H1 (cell line): ENCODE results near the gene MLC1. TPM values are rescaled to one million over a fixed set of nuclear protein-coding genes. Genes with fewer than 3 reads are reported as not detected.

Experiments
- CTCF ChIA-PET: fragments of 300-600 bp; sonication (Branson Sonifier 250); formaldehyde crosslinking; loops from one replicate; lab custom pipeline; 2021; ENCODE audit not compliant: partially characterized antibody; lab: Charles Lee
- POLR2A ChIA-PET: fragments of 300-600 bp; sonication (Branson Sonifier 250); formaldehyde crosslinking; loops from one replicate; lab custom pipeline; 2021; ENCODE audit warnings: inconsistent platforms; ENCODE audit not compliant: partially characterized antibody; lab: Charles Lee
- DNase-seq, 2 experiments: peaks; one replicate each; pipeline versions ENCODE4 v3.0.0 to v3.0.0-alpha.2; 2010 to 2022; ENCODE audit warnings: low spot score in 2 of 2, low read depth in 1 of 2, mixed read lengths in 1 of 2
- FAIRE-seq: peaks from 2 replicates; lab custom pipeline; 2011; peaks lifted over from hg19 to GRCh38; lab: Jason Lieb, UNC
- H2AFZ ChIP-seq: 2 replicates; pipeline ENCODE4 v1.8.1; 2012; ENCODE audit warnings: low read length, inconsistent platforms
- H2AK5ac ChIP-seq: 2 replicates; pipeline ENCODE4 v1.6.1; 2013; ENCODE audit warnings: low read depth, low read length
- H2BK120ac ChIP-seq: replicated peaks from 2 replicates; pipeline ENCODE3; 2013; ENCODE audit warnings: low read depth, low read length, inconsistent platforms
- H2BK12ac ChIP-seq: 2 replicates; pipeline ENCODE4 v1.6.1; 2013; ENCODE audit warnings: low read depth, low read length
- H2BK15ac ChIP-seq: 2 replicates; pipeline ENCODE4 v1.6.1; 2013; ENCODE audit warnings: low read length
- H2BK20ac ChIP-seq: 2 replicates; pipeline ENCODE4 v1.6.1; 2013; ENCODE audit warnings: low read length
- H2BK5ac ChIP-seq: 2 replicates; pipeline ENCODE4 v1.6.1; 2013; ENCODE audit warnings: low read depth, low read length
- H3K14ac ChIP-seq: 2 replicates; pipeline ENCODE4 v1.6.1; 2013; ENCODE audit warnings: inconsistent platforms; ENCODE audit not compliant: insufficient read length
- H3K18ac ChIP-seq: 2 replicates; pipeline ENCODE4 v1.6.1; 2013; ENCODE audit warnings: low read length; ENCODE audit errors: extremely low read depth
- H3K23ac ChIP-seq: 2 replicates; pipeline ENCODE4 v1.6.1; 2013; ENCODE audit warnings: inconsistent platforms; ENCODE audit not compliant: insufficient read length
- H3K23me2 ChIP-seq: 2 replicates; pipeline ENCODE4 v1.6.1; 2013; ENCODE audit warnings: low read depth, low read length
- H3K27ac ChIP-seq: 2 replicates; pipeline ENCODE4 v1.6.1; 2011; ENCODE audit warnings: low read depth, low read length, inconsistent platforms
- H3K27me3 ChIP-seq, 4 experiments: replicated peaks in 1 of 4; 1 replicate in 1 of 4; 2 replicates in 3 of 4; pipeline versions ENCODE4 v1.6.1 to v1.8.1; 2011 to 2013; ENCODE audit warnings: low read length in 3 of 4, mild to moderate bottlenecking in 3 of 4, inconsistent platforms in 2 of 4, mixed read lengths in 2 of 4, moderate library complexity in 1 of 4; ENCODE audit not compliant: control insufficient read depth in 3 of 4, insufficient read depth in 3 of 4; ENCODE audit errors: extremely low read depth in 1 of 4
- H3K36me3 ChIP-seq, 4 experiments: 2 replicates each; pipeline versions ENCODE4 v1.6.1 to v1.8.1; 2011 to 2013; ENCODE audit warnings: mild to moderate bottlenecking in 4 of 4, low read length in 3 of 4, moderate library complexity in 2 of 4, control low read depth in 1 of 4, inconsistent platforms in 1 of 4; ENCODE audit not compliant: insufficient read depth in 4 of 4, control insufficient read depth in 2 of 4
- H3K4ac ChIP-seq: replicated peaks from 2 replicates; pipeline ENCODE3; 2013; ENCODE audit warnings: low read length, low read depth, mixed read lengths, inconsistent platforms; ENCODE audit not compliant: insufficient read length
- H3K4me1 ChIP-seq, 4 experiments: replicated peaks in 1 of 4; 1 replicate in 1 of 4; 2 replicates in 3 of 4; pipeline versions ENCODE4 v1.6.1 to v1.8.1; 2011 to 2013; ENCODE audit warnings: low read length in 3 of 4, inconsistent platforms in 2 of 4, mixed read lengths in 1 of 4; ENCODE audit not compliant: insufficient read depth in 4 of 4, control insufficient read depth in 3 of 4
- H3K4me2 ChIP-seq, 2 experiments: 2 replicates each; pipeline versions ENCODE4 v1.6.1 to v1.8.1; 2011 to 2013; ENCODE audit warnings: low read depth in 2 of 2, low read length in 2 of 2, control low read depth in 1 of 2, inconsistent platforms in 1 of 2, mild to moderate bottlenecking in 1 of 2; ENCODE audit not compliant: insufficient read depth in 1 of 2
- H3K4me3 ChIP-seq, 4 experiments: fragments of 200-600, 300-600 bp in 1 of 4; sonication (generic), shearing (Covaris generic), sonication (Bioruptor Twin) in 1 of 4; 2 replicates each; pipeline versions ENCODE4 v1.5.1 to v1.8.1; 2011 to 2016; ENCODE audit warnings: low read length in 4 of 4, low read depth in 3 of 4, control low read depth in 2 of 4, inconsistent platforms in 2 of 4, mild to moderate bottlenecking in 2 of 4, mixed read lengths in 1 of 4, moderate library complexity in 1 of 4; ENCODE audit not compliant: insufficient read depth in 2 of 4; ENCODE audit errors: extremely low read depth in 1 of 4
- H3K56ac ChIP-seq: replicated peaks from 2 replicates; pipeline ENCODE3; 2013; ENCODE audit warnings: low read depth, mild to moderate bottlenecking, mixed read lengths, low read length, inconsistent platforms; ENCODE audit not compliant: insufficient read length
- H3K79me1 ChIP-seq: 2 replicates; pipeline ENCODE4 v1.6.1; 2013; ENCODE audit warnings: low read depth, low read length, control low read depth
- H3K79me2 ChIP-seq, 2 experiments: 2 replicates each; pipeline versions ENCODE4 v1.6.1 to v1.8.1; 2012 to 2013; ENCODE audit warnings: low read length in 2 of 2, mild to moderate bottlenecking in 2 of 2, inconsistent platforms in 1 of 2; ENCODE audit not compliant: insufficient read depth in 2 of 2, control insufficient read depth in 1 of 2
- H3K9ac ChIP-seq, 4 experiments: replicated peaks in 1 of 4; 1 replicate in 1 of 4; 2 replicates in 3 of 4; pipeline versions ENCODE4 v1.6.1 to v1.8.1; 2011 to 2013; ENCODE audit warnings: low read depth in 3 of 4, low read length in 3 of 4, control low read depth in 2 of 4, mild to moderate bottlenecking in 2 of 4, moderate library complexity in 2 of 4, inconsistent platforms in 1 of 4; ENCODE audit errors: extremely low read depth in 1 of 4
- H3K9me3 ChIP-seq, 2 experiments: 2 replicates each; pipeline versions ENCODE4 v1.6.1 to v1.8.1; 2012 to 2013; ENCODE audit warnings: mild to moderate bottlenecking in 2 of 2, moderate library complexity in 2 of 2, control low read depth in 1 of 2, inconsistent platforms in 1 of 2, low read depth in 1 of 2, low read length in 1 of 2, mixed read lengths in 1 of 2; ENCODE audit not compliant: insufficient read depth in 2 of 2
- H4K20me1 ChIP-seq, 2 experiments: replicated peaks in 1 of 2; 2 replicates each; pipeline versions ENCODE3 to v1.8.1; 2011 to 2013; ENCODE audit warnings: inconsistent platforms in 2 of 2, low read length in 2 of 2, mild to moderate bottlenecking in 1 of 2; ENCODE audit not compliant: insufficient read depth in 2 of 2, control insufficient read depth in 1 of 2
- H4K5ac ChIP-seq: 2 replicates; pipeline ENCODE4 v1.6.1; 2013; ENCODE audit warnings: low read length, low read depth, mixed read lengths, inconsistent platforms; ENCODE audit not compliant: insufficient read length
- H4K8ac ChIP-seq: 2 replicates; pipeline ENCODE4 v1.8.0; 2013; ENCODE audit warnings: mild to moderate bottlenecking, moderate library complexity, low read length, inconsistent platforms; ENCODE audit not compliant: insufficient read depth; ENCODE audit errors: extremely low read depth
- H4K91ac ChIP-seq: replicated peaks from 2 replicates; pipeline ENCODE3; 2013; ENCODE audit warnings: low read length, mixed read lengths, inconsistent platforms; ENCODE audit not compliant: insufficient read length
- BCL11A ChIP-seq, 2 experiments: IDR thresholded peaks; one replicate each; pipeline ENCODE4 v1.6.1; 2011; ENCODE audit warnings: low read depth in 2 of 2, low read length in 2 of 2, mild to moderate bottlenecking in 2 of 2
- CHD2 ChIP-seq: IDR thresholded peaks from 2 replicates; pipeline ENCODE4 v1.6.1; 2012; ENCODE audit warnings: low read length, improper control_type of control experiment
- JUN ChIP-seq: IDR thresholded peaks from 2 replicates; pipeline ENCODE4 v1.6.1; 2011; ENCODE audit warnings: low read depth, mild to moderate bottlenecking, improper control_type of control experiment, low read length
- NANOG ChIP-seq: IDR thresholded peaks from 2 replicates; pipeline ENCODE4 v1.6.1; 2011; ENCODE audit warnings: low read length, low read depth, mild to moderate bottlenecking, inconsistent platforms; ENCODE audit not compliant: insufficient read depth, poor library complexity, severe bottlenecking
- NRF1 ChIP-seq: IDR thresholded peaks from 2 replicates; pipeline ENCODE4 v1.6.1; 2011; ENCODE audit warnings: mild to moderate bottlenecking, low read depth, low read length, improper control_type of control experiment
- RXRA ChIP-seq: IDR thresholded peaks from 2 replicates; pipeline ENCODE4 v1.6.1; 2011; ENCODE audit warnings: low read depth, mild to moderate bottlenecking, low read length, moderate library complexity; ENCODE audit not compliant: insufficient read depth
- SAP30 ChIP-seq: fragments of 300-600 bp; sonication (generic); IDR thresholded peaks from 2 replicates; pipeline ENCODE4 v1.7.1; 2012; ENCODE audit warnings: low read length, moderate library complexity, mild to moderate bottlenecking, inconsistent platforms; ENCODE audit not compliant: insufficient read depth, insufficient replicate concordance
- SP4 ChIP-seq: IDR thresholded peaks from 2 replicates; pipeline ENCODE4 v1.6.1; 2012; ENCODE audit warnings: low read length, inconsistent platforms
- SUZ12 ChIP-seq: fragments of 200-600 bp; sonication (generic); IDR thresholded peaks from 2 replicates; pipeline ENCODE4 v1.6.1; 2012; ENCODE audit warnings: mild to moderate bottlenecking, inconsistent platforms, low read length, moderate library complexity, mixed read lengths
- TAF1 ChIP-seq: IDR thresholded peaks from 2 replicates; pipeline ENCODE4 v1.6.1; 2011; ENCODE audit warnings: mild to moderate bottlenecking, low read depth, low read length
- WGBS, 2 experiments: shearing (Covaris generic) in 1 of 2; methylation state at CpG; one replicate each; pipeline versions ENCODE4 v1.1.6 to v1.1.7; 2013 to 2015; ENCODE audit warnings: low lambda C conversion rate in 2 of 2, mixed read lengths in 2 of 2, inconsistent platforms in 1 of 2, low coverage in 1 of 2, missing lambda C conversion rate in 1 of 2; ENCODE audit not compliant: insufficient replicate concordance in 2 of 2, insufficient coverage in 1 of 2, insufficient read length in 1 of 2; ENCODE audit errors: extremely low coverage in 1 of 2, missing lambda C conversion rate in 1 of 2; 5-methylcytosine and 5-hydroxymethylcytosine counted together
- polyA plus RNA-seq, 7 experiments: library from polyadenylated mRNA; depleted of rRNA in 3 of 7; stranded (reverse) in 5 of 7; unstranded in 2 of 7; fragments of >200 nt in 5 of 7; fragments of 200-250 nt in 2 of 7; gene quantifications; 1 replicate in 5 of 7; 2 replicates in 1 of 7; 4 replicates in 1 of 7; pipeline versions ENCODE4 v1.2.1 to v1.2.3, GENCODE V29; 2011 to 2013; ENCODE audit warnings: missing spikeins in 2 of 7, mixed read lengths in 2 of 7
- total RNA-seq: library from RNA; stranded (reverse); fragmentation: NEBNext Ultra II Directional; extraction: Animal tissue kit (Norgen Biotek cat#: 25700); gene quantifications from 2 replicates; pipeline ENCODE4 v1.2.1, GENCODE V29; 2021
- TF ChIP-seq, protein P1 (sequence below): IDR thresholded peaks from 2 replicates; pipeline ENCODE4 v1.6.1; 2012; ENCODE audit warnings: low read length, inconsistent platforms

Gene MLC1
- total and polyA plus RNA-seq, 2 of the 8 experiments (the other 6 are each of a cell fraction or from before 2014, with no cell fraction given): 0.20 TPM; not detected in 1

DNA sequence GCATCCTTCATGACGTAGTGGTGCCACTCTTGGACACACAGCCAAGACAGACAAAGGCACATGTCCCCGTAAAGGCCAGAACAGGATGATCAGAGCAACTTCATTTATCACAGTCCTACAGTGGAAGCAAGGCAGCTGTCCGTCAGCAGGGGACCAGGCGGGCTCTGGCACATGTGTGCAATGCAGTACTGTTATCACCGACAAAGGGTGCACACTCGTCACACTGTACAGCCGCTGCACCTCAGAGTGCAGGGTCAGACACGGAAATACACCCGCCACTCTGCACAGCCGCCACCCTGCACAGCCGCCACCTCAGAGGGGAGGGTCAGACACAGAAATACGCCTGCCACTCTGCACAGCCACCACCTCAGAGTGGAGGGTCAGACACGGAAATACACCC lies 59.2 kb downstream of the MLC1 start:
- no peaks in the 10 kb centered on the region for H3K79me1 ChIP-seq
- WGBS, 2 experiments: 95% methylated on average over 13 of the region's 13 CpGs; no CpG with 5 or more reads in 1 of the 2 experiments
- H4K8ac ChIP-seq: no peak overlapping the region
- ChIA-PET CTCF (interaction anchor here (1.0 to 2.2 kb wide), 2 partner anchors 32 to 54 kb away, joined by 4 to 7 read pairs; no protein-coding TSS in a partner anchor), POLR2A (no interaction called here)
- H3K27ac ChIP-seq: no peak overlapping the region
- H3K4me2 ChIP-seq: no peak overlapping the region
- no peak overlapping the region for H2AK5ac ChIP-seq
- H4K5ac ChIP-seq: no peak overlapping the region
- peaks cover 0 to 3% (median 0%) of the 10 kb centered on the region in 4 experiments; a peak in 2 of 7 replicates for H3K4me1 ChIP-seq
- 0 out of 4 replicates have a peak, but pooled peaks cover 0 to under 1% of the 10 kb centered on the region in 2 experiments for H3K9me3 ChIP-seq
- H2BK15ac ChIP-seq: no peak overlapping the region
- H3K18ac ChIP-seq: no peak overlapping the region
- no peaks in the 10 kb centered on the region for H4K20me1 ChIP-seq
- no peak overlapping the region for H3K56ac ChIP-seq
- H3K23ac ChIP-seq: no peak overlapping the region
- no peaks in the 10 kb centered on the region for H3K79me2 ChIP-seq
- no peak overlapping the region for H2AFZ ChIP-seq
- H2BK5ac ChIP-seq: no peak overlapping the region
- no peaks in the 10 kb centered on the region; a peak in 1 of 8 replicates for H3K36me3 ChIP-seq
- H3K4ac ChIP-seq: no peak overlapping the region
- FAIRE-seq (no peak), DNase-seq (no peak)
- no peak overlapping the region for H2BK20ac ChIP-seq
- H2BK12ac ChIP-seq: no peak overlapping the region
- H3K4me3 ChIP-seq: no peak overlapping the region
- peaks cover 2% of the 10 kb centered on the region; the same call in 1 of the 2 replicates for H3K23me2 ChIP-seq
- H3K9ac ChIP-seq: no peak overlapping the region
- no peak overlapping the region for H4K91ac ChIP-seq
- no peak overlapping the region for H3K14ac ChIP-seq
- H3K27me3 ChIP-seq: peaks cover 2 to 24% (median 10%) of the 10 kb centered on the region in 4 experiments
- no peak overlapping the region for H2BK120ac ChIP-seq
- TF ChIP-seq BCL11A (IDR thresholded peaks at IDR 0.05; ENCODE audit: low read depth in 2 of 2, low read length in 2 of 2): no peak
- no peak for TF ChIP-seq JUN
- no peak for TF ChIP-seq RXRA
- no peak for TF ChIP-seq NANOG
- no peak for TF ChIP-seq SP4
- TF ChIP-seq NRF1: no peak
- no peak for TF ChIP-seq SAP30
- TF ChIP-seq TAF1: no peak
- no peak for TF ChIP-seq SUZ12
- no peak for TF ChIP-seq CHD2
- TF ChIP-seq, protein P1, sequence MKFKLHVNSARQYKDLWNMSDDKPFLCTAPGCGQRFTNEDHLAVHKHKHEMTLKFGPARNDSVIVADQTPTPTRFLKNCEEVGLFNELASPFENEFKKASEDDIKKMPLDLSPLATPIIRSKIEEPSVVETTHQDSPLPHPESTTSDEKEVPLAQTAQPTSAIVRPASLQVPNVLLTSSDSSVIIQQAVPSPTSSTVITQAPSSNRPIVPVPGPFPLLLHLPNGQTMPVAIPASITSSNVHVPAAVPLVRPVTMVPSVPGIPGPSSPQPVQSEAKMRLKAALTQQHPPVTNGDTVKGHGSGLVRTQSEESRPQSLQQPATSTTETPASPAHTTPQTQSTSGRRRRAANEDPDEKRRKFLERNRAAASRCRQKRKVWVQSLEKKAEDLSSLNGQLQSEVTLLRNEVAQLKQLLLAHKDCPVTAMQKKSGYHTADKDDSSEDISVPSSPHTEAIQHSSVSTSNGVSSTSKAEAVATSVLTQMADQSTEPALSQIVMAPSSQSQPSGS: no peak
